ENCODE results near the gene KLHL22. TPM values are rescaled to one million over a fixed set of nuclear protein-coding genes. Genes with fewer than 3 reads are reported as not detected.

KLHL22 gene
- total RNA-seq, 4 donors from 2014 or later = 38.0 to 76.9 (median 61.0) TPM

DNA sequence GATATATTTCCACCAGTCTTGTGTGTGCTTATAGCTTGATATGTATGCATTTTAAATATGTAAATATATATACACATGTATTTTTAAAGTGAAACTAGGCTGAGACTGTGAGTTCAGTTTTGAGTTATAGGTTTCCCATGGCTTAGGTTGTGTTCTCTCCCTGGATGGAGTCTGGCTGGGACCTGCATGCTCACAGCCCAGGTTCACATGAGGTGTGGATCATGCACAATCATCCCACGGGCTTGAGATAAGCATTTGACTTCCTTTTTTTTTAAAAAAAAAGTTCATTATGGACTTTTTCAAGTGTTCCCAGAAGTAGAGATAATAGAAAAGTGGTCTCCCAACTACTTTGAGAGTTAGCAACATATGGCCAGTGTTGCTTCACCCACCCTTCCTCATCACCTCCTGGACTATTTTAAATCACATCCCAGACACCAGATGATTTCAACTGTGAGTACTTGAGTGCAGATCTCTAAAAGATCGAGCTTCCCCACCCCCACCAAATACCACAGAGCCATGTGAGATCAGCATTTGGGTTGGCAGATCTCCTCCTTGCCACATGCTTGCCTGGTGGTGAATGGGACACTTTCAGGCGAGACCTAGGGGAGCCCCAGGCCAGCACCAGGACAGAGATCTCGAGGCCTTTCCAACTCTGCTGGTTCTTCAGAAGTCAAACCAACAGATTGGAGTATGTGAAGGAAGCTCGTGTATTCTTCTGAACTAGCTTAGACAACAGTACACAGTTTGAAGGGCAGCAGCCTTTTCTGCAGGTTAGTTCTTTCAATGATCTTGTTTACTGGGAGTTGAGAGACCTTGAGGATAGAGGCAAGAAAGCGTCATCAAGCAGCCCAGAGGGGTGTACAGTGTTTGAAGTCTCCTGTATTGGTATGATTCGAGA is 27.7 kb upstream of the KLHL22 start:
- peaks cover 0 to 1% of the 10 kb centered on the region in 2 donors for H3K36me3 ChIP-seq
- intact Hi-C loops (cut with DNase I) = no loop called here
- no peaks in the 10 kb centered on the region for H3K9me3 ChIP-seq
- H3K27me3 ChIP-seq = no peaks in the 10 kb centered on the region
- TF ChIP-seq POLR2A (IDR thresholded peaks at IDR 0.05) = no peak
- TF ChIP-seq, protein P1, sequence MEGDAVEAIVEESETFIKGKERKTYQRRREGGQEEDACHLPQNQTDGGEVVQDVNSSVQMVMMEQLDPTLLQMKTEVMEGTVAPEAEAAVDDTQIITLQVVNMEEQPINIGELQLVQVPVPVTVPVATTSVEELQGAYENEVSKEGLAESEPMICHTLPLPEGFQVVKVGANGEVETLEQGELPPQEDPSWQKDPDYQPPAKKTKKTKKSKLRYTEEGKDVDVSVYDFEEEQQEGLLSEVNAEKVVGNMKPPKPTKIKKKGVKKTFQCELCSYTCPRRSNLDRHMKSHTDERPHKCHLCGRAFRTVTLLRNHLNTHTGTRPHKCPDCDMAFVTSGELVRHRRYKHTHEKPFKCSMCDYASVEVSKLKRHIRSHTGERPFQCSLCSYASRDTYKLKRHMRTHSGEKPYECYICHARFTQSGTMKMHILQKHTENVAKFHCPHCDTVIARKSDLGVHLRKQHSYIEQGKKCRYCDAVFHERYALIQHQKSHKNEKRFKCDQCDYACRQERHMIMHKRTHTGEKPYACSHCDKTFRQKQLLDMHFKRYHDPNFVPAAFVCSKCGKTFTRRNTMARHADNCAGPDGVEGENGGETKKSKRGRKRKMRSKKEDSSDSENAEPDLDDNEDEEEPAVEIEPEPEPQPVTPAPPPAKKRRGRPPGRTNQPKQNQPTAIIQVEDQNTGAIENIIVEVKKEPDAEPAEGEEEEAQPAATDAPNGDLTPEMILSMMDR (IDR thresholded peaks at IDR 0.05) = no peak
- 55 to 65% methylated on average over 7 of the region's 7 CpGs for WGBS, 2 donors
- DNase-seq = peak; percentile 49 to 61
- no peak overlapping the region for H3K27ac ChIP-seq
- peaks cover 13 to 25% of the 10 kb centered on the region in 2 donors for H3K4me1 ChIP-seq
- no peak overlapping the region for H3K4me3 ChIP-seq (replicated peaks in 1 of 3)

DNA sequence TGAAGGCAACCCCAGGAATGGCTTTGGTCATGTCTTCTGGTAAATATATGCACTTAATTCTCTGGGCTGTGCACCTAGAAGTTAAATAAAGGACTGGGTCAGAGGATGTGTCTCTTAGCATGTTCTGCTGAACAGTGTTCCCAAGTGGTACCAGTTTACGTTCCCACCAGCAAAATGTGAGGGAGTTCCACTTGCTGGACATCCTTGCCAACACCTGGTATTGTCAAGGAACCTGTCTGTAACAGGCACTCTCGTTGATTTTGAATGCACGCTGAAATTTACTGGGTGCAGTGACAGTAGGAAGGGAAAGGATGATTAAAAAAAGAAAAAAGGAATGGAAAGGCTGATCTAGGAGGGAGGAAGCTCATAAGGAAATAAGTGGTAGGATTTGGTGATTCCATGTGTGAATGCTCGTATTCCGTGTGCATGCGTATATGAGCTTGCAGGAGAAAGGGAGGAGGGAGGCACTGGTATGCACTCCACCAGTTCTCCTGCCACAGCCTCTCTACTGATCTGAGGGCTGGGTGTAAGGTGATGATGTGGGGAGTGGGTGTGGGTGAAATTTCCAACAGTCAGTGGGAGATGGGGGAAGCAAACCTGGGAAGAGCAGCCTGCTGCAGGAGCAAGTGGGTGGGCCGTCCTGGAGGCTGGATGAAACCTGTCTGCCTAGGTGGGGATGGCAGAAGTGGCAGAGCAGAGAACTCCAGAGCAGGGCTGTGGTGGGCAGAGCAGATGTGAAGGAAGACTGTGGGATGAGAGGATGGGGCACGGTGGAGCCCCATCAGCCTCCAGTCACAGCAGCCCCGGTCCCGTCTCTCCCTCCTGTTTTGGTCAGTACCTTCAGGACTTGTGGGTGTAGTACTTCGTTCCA is 26.8 kb upstream of the KLHL22 start:
- Histone ChIP-seq H3K4me3 (replicated peaks in 1 of 3) (no peak overlapping the region), H3K27ac (no peak overlapping the region), H3K36me3 (no peaks in the 10 kb centered on the region), H3K27me3 (no peaks in the 10 kb centered on the region), H3K9me3 (no peaks in the 10 kb centered on the region), H3K4me1 (peaks cover 13 to 30% of the 10 kb centered on the region in 2 donors)
- intact Hi-C loops (cut with DNase I) = no loop called here
- DNase-seq = no peak
- WGBS, 2 donors = 85 to 86% methylated on average over 11 of the region's 11 CpGs
- no peak for TF ChIP-seq POLR2A (IDR thresholded peaks at IDR 0.05)
- TF ChIP-seq, protein P1 (IDR thresholded peaks at IDR 0.05) = no peak

DNA sequence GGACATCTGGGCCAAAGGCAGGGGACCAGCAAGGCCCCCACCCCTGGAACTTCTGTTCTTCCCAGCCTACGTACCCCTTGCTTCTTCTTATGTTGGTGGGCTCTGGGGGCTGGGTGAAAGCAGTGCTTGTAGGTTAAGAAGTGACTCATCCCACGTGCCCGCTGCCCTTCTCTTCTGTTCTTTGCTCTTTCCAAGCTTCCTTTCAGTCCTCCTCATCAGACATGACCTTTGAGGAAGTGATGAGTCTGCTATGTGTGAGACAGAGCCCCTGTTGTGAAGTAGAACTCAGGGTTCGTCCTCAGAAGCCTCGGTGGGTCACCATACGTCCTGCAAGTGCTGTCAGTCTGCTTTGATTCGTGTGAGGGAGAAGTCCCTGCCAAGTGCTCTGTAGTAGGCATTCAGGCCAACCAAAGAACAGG is 24.5 kb upstream of the KLHL22 start:
- Histone ChIP-seq H3K36me3 (no peaks in the 10 kb centered on the region), H3K27me3 (no peaks in the 10 kb centered on the region), H3K27ac (no peak overlapping the region), H3K9me3 (no peaks in the 10 kb centered on the region), H3K4me3 (replicated peaks in 1 of 3) (no peak overlapping the region), H3K4me1 (peaks cover 13 to 28% of the 10 kb centered on the region in 2 donors)
- 80 to 86% methylated on average over 7 of the region's 7 CpGs for WGBS, 2 donors
- TF ChIP-seq POLR2A (IDR thresholded peaks at IDR 0.05) = no peak
- TF ChIP-seq, protein P1 (IDR thresholded peaks at IDR 0.05) = no peak
- intact Hi-C loops (cut with DNase I) = no loop called here
- DNase-seq = no peak

DNA sequence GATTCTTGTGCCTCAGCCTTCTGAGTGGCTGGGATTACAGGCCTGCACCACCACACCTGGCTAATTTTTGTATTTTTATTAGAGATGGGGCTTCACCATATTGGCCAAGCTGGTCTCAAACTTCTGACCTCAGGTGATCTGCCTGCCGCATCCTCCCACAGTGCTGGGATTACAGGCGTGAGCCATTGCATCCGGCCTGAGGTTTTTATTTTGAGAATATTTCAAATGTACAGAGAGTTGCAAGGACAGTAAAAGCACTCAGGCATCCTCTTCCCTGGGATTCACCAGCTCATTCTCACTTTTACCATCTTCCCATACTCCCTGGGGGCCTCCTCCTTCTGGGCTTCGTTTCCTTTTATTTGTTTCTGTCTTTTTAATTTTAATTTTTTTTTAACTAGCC is 24.0 kb upstream of the KLHL22 start:
- H3K27me3 ChIP-seq = no peaks in the 10 kb centered on the region
- TF ChIP-seq POLR2A (IDR thresholded peaks at IDR 0.05) = no peak
- TF ChIP-seq, protein P1 (IDR thresholded peaks at IDR 0.05) = no peak
- no peaks in the 10 kb centered on the region for H3K9me3 ChIP-seq
- DNase-seq = no peak
- H3K4me3 ChIP-seq (replicated peaks in 1 of 3) = no peak overlapping the region
- WGBS, 2 donors = 76 to 80% methylated on average over 4 of the region's 4 CpGs
- H3K27ac ChIP-seq = no peak overlapping the region
- H3K36me3 ChIP-seq = no peaks in the 10 kb centered on the region
- peaks cover 13 to 29% of the 10 kb centered on the region in 2 donors for H3K4me1 ChIP-seq
- intact Hi-C loops (cut with DNase I) = no loop called here
